H1 (cell line): ENCODE results near the gene TRIM71.

ENCODE experiments used
- GTF2F1 ChIP-seq: IDR thresholded peaks from 2 replicates; pipeline ENCODE4 v1.6.1; 2012; ENCODE audit warnings: low read depth, low read length, improper control_type of control experiment, borderline replicate concordance
- RAD21 ChIP-seq, 2 experiments: IDR thresholded peaks in 1 of 2; conservative IDR thresholded peaks in 1 of 2; 2 replicates each; pipeline ENCODE4 v1.6.1; 2011; ENCODE audit warnings: low read depth in 2 of 2, low read length in 2 of 2, improper control_type of control experiment in 1 of 2, inconsistent platforms in 1 of 2, mild to moderate bottlenecking in 1 of 2, moderate library complexity in 1 of 2
- SRF ChIP-seq: IDR thresholded peaks from 2 replicates; pipeline ENCODE4 v1.6.1; 2011; ENCODE audit warnings: mild to moderate bottlenecking, low read depth, low read length, moderate library complexity
- YY1 ChIP-seq: IDR thresholded peaks from 2 replicates; pipeline ENCODE4 v1.6.1; 2011; ENCODE audit warnings: low read depth, mild to moderate bottlenecking, low read length
- TF ChIP-seq, protein P1 (sequence below): fragments of 300-600 bp; sonication (generic); IDR thresholded peaks from 2 replicates; pipeline ENCODE4 v1.7.1; 2012; ENCODE audit warnings: low read length, moderate library complexity, mild to moderate bottlenecking, inconsistent platforms; ENCODE audit not compliant: insufficient replicate concordance
- TF ChIP-seq, protein P2 (sequence below), 3 experiments: IDR thresholded peaks; 1 replicate in 2 of 3; 2 replicates in 1 of 3; pipeline versions ENCODE4 v1.5.1 to v1.6.1; 2011; ENCODE audit warnings: low read length in 3 of 3, mild to moderate bottlenecking in 3 of 3, inconsistent platforms in 2 of 3, low read depth in 1 of 3, moderate library complexity in 1 of 3; ENCODE audit not compliant: insufficient read depth in 1 of 3; ENCODE audit errors: control extremely low read depth in 1 of 3
- TF ChIP-seq, protein P3 (sequence below): IDR thresholded peaks from 2 replicates; pipeline ENCODE4 v1.6.1; 2012; ENCODE audit warnings: low read length, inconsistent platforms

DNA sequence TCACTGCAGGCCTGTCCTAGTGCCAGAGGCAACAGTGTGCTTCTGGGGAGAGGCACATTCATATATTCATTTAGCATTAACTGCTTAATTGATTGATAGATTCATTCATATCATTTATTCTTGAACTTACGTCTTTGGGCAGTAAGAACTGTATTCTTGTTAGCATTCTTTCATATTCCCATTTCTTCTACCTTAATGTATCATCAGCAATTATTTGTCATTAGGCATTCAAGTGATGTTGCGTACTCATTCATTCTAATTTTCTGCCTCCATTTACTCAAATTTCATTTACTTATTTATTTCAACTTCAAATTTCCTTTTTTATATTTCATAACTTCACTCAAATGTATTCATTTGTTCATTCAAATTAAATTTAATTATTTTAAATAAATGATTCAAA, 102.1 kb downstream of the TRIM71 start:
- TF ChIP-seq, protein P1, sequence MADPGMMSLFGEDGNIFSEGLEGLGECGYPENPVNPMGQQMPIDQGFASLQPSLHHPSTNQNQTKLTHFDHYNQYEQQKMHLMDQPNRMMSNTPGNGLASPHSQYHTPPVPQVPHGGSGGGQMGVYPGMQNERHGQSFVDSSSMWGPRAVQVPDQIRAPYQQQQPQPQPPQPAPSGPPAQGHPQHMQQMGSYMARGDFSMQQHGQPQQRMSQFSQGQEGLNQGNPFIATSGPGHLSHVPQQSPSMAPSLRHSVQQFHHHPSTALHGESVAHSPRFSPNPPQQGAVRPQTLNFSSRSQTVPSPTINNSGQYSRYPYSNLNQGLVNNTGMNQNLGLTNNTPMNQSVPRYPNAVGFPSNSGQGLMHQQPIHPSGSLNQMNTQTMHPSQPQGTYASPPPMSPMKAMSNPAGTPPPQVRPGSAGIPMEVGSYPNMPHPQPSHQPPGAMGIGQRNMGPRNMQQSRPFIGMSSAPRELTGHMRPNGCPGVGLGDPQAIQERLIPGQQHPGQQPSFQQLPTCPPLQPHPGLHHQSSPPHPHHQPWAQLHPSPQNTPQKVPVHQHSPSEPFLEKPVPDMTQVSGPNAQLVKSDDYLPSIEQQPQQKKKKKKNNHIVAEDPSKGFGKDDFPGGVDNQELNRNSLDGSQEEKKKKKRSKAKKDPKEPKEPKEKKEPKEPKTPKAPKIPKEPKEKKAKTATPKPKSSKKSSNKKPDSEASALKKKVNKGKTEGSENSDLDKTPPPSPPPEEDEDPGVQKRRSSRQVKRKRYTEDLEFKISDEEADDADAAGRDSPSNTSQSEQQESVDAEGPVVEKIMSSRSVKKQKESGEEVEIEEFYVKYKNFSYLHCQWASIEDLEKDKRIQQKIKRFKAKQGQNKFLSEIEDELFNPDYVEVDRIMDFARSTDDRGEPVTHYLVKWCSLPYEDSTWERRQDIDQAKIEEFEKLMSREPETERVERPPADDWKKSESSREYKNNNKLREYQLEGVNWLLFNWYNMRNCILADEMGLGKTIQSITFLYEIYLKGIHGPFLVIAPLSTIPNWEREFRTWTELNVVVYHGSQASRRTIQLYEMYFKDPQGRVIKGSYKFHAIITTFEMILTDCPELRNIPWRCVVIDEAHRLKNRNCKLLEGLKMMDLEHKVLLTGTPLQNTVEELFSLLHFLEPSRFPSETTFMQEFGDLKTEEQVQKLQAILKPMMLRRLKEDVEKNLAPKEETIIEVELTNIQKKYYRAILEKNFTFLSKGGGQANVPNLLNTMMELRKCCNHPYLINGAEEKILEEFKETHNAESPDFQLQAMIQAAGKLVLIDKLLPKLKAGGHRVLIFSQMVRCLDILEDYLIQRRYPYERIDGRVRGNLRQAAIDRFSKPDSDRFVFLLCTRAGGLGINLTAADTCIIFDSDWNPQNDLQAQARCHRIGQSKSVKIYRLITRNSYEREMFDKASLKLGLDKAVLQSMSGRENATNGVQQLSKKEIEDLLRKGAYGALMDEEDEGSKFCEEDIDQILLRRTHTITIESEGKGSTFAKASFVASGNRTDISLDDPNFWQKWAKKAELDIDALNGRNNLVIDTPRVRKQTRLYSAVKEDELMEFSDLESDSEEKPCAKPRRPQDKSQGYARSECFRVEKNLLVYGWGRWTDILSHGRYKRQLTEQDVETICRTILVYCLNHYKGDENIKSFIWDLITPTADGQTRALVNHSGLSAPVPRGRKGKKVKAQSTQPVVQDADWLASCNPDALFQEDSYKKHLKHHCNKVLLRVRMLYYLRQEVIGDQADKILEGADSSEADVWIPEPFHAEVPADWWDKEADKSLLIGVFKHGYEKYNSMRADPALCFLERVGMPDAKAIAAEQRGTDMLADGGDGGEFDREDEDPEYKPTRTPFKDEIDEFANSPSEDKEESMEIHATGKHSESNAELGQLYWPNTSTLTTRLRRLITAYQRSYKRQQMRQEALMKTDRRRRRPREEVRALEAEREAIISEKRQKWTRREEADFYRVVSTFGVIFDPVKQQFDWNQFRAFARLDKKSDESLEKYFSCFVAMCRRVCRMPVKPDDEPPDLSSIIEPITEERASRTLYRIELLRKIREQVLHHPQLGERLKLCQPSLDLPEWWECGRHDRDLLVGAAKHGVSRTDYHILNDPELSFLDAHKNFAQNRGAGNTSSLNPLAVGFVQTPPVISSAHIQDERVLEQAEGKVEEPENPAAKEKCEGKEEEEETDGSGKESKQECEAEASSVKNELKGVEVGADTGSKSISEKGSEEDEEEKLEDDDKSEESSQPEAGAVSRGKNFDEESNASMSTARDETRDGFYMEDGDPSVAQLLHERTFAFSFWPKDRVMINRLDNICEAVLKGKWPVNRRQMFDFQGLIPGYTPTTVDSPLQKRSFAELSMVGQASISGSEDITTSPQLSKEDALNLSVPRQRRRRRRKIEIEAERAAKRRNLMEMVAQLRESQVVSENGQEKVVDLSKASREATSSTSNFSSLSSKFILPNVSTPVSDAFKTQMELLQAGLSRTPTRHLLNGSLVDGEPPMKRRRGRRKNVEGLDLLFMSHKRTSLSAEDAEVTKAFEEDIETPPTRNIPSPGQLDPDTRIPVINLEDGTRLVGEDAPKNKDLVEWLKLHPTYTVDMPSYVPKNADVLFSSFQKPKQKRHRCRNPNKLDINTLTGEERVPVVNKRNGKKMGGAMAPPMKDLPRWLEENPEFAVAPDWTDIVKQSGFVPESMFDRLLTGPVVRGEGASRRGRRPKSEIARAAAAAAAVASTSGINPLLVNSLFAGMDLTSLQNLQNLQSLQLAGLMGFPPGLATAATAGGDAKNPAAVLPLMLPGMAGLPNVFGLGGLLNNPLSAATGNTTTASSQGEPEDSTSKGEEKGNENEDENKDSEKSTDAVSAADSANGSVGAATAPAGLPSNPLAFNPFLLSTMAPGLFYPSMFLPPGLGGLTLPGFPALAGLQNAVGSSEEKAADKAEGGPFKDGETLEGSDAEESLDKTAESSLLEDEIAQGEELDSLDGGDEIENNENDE = no peak
- TF ChIP-seq, protein P2, sequence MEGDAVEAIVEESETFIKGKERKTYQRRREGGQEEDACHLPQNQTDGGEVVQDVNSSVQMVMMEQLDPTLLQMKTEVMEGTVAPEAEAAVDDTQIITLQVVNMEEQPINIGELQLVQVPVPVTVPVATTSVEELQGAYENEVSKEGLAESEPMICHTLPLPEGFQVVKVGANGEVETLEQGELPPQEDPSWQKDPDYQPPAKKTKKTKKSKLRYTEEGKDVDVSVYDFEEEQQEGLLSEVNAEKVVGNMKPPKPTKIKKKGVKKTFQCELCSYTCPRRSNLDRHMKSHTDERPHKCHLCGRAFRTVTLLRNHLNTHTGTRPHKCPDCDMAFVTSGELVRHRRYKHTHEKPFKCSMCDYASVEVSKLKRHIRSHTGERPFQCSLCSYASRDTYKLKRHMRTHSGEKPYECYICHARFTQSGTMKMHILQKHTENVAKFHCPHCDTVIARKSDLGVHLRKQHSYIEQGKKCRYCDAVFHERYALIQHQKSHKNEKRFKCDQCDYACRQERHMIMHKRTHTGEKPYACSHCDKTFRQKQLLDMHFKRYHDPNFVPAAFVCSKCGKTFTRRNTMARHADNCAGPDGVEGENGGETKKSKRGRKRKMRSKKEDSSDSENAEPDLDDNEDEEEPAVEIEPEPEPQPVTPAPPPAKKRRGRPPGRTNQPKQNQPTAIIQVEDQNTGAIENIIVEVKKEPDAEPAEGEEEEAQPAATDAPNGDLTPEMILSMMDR (IDR thresholded peaks at IDR 0.05; ENCODE audit: control extremely low read depth in 1 of 3, insufficient read depth in 1 of 3, low read depth in 1 of 3, low read length in 3 of 3) = no peak
- no peak for TF ChIP-seq RAD21 (IDR thresholded peaks at IDR 0.05 in 1 of 2, conservative IDR thresholded peaks at IDR 0.05 in 1 of 2; ENCODE audit: low read depth in 2 of 2, low read length in 2 of 2)
- TF ChIP-seq, protein P3, sequence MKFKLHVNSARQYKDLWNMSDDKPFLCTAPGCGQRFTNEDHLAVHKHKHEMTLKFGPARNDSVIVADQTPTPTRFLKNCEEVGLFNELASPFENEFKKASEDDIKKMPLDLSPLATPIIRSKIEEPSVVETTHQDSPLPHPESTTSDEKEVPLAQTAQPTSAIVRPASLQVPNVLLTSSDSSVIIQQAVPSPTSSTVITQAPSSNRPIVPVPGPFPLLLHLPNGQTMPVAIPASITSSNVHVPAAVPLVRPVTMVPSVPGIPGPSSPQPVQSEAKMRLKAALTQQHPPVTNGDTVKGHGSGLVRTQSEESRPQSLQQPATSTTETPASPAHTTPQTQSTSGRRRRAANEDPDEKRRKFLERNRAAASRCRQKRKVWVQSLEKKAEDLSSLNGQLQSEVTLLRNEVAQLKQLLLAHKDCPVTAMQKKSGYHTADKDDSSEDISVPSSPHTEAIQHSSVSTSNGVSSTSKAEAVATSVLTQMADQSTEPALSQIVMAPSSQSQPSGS = no peak
- no peak for TF ChIP-seq SRF
- no peak for TF ChIP-seq GTF2F1
- TF ChIP-seq YY1 = no peak
